Measurements from ENCODE around the gene SEL1L. TPM values are rescaled to one million over a fixed set of nuclear protein-coding genes. Genes with fewer than 3 reads are reported as not detected.

SEL1L gene
- total RNA-seq, 2 experiments from 2014 or later: 58.3 to 185 TPM

- Histone ChIP-seq H3K27ac (ENCODE audit: low read depth, low read length, poor library complexity, severe bottlenecking) (no peak overlapping the region), H3K4me3 (ENCODE audit: low read depth, low read length, poor library complexity, severe bottlenecking) (peak overlapping the region; percentile 49), H3K9me2 (ENCODE audit: insufficient read depth, low read length) (no peaks in the 10 kb centered on the region), H3K79me2 (ENCODE audit: insufficient read depth, low read depth, low read length) (peaks cover 39% of the 10 kb centered on the region), H3K36me3 (ENCODE audit: insufficient read depth, low read length) (peaks cover 15% of the 10 kb centered on the region; the same call in 1 of the 2 replicates), H3K9me3 (ENCODE audit: low read length) (0 out of 2 replicates have a peak, but pooled peaks cover 6% of the 10 kb centered on the region), H2AFZ (ENCODE audit: low read length) (peak overlapping the region; percentile 90), H3K4me1 (ENCODE audit: insufficient read depth, low read length, poor library complexity, severe bottlenecking) (peaks cover 39% of the 10 kb centered on the region), H3K4me2 (ENCODE audit: low read length) (peak overlapping the region; percentile 53), H4K20me1 (ENCODE audit: insufficient read depth, low read length) (peaks cover 17% of the 10 kb centered on the region; the same call in 1 of the 2 replicates)
- CTCF ChIA-PET (ENCODE audit: unreplicated experiment): no interaction called here
- no TSS peak for BruUV-seq (replicated peaks)
- DNase-seq (ENCODE audit: low spot score): no peak
- intact Hi-C loops (cut with micrococcal nuclease; ENCODE audit: unreplicated experiment): loop anchor here (5.0 to 10.0 kb wide), 2 partner anchors 552 to 600 kb away; no protein-coding TSS in a partner anchor
- POLR2A ChIA-PET: interaction anchor here (0.6 to 6.9 kb wide), 4 partner anchors 58 to 604 kb away, joined by 3 to 108 read pairs (median 6); no protein-coding TSS in a partner anchor
- no peak for TF ChIP-seq EZH2phosphoT487 (IDR thresholded peaks at IDR 0.05; ENCODE audit: borderline replicate concordance, low read depth, low read length)
- no peak for TF ChIP-seq CTCF (conservative IDR thresholded peaks at IDR 0.05; ENCODE audit: low read length)
These were observed 939 bp upstream of the SEL1L start for GRCh38 chr14:81534510-81535074.

GRCh38 chr14:81533212-81533535 is 479 bp downstream of the SEL1L start:
- H3K4me2 ChIP-seq (ENCODE audit: low read length): peak overlapping the region; percentile 81
- H3K36me3 ChIP-seq (ENCODE audit: insufficient read depth, low read length): peaks cover 15% of the 10 kb centered on the region; the same call in 1 of the 2 replicates
- POLR2A ChIA-PET: interaction anchor here (0.5 to 6.9 kb wide), 14 partner anchors 11 to 600 kb away, joined by 3 to 108 read pairs (median 4); partner anchors contain the start of gene GTF2A1
- H3K4me1 ChIP-seq (ENCODE audit: insufficient read depth, low read length, poor library complexity, severe bottlenecking): peaks cover 54% of the 10 kb centered on the region
- H3K79me2 ChIP-seq (ENCODE audit: insufficient read depth, low read depth, low read length): peaks cover 54% of the 10 kb centered on the region
- H3K9me2 ChIP-seq (ENCODE audit: insufficient read depth, low read length): no peaks in the 10 kb centered on the region
- H4K20me1 ChIP-seq (ENCODE audit: insufficient read depth, low read length): peaks cover 17% of the 10 kb centered on the region; the same call in 1 of the 2 replicates
- intact Hi-C loops (cut with micrococcal nuclease; ENCODE audit: unreplicated experiment): loop anchor here (1.0 to 10.0 kb wide), 4 partner anchors 62 to 598 kb away; no protein-coding TSS in a partner anchor
- CTCF ChIA-PET (ENCODE audit: unreplicated experiment): interaction anchor here (1.0 kb wide), 1 partner anchor 68 kb away, joined by 3 read pairs; no protein-coding TSS in a partner anchor
- no peak overlapping the region for H2AFZ ChIP-seq (ENCODE audit: low read length)
- TF ChIP-seq EZH2phosphoT487 (IDR thresholded peaks at IDR 0.05; ENCODE audit: borderline replicate concordance, low read depth, low read length) (no peak), CTCF (conservative IDR thresholded peaks at IDR 0.05; ENCODE audit: low read length) (no peak)
- peak overlapping the region; percentile 84 for H3K4me3 ChIP-seq (ENCODE audit: low read depth, low read length, poor library complexity, severe bottlenecking)
- BruUV-seq (replicated peaks): no TSS peak
- H3K27ac ChIP-seq (ENCODE audit: low read depth, low read length, poor library complexity, severe bottlenecking): no peak overlapping the region
- no peak for DNase-seq (ENCODE audit: low spot score)
- 0 out of 2 replicates have a peak, but pooled peaks cover 6% of the 10 kb centered on the region for H3K9me3 ChIP-seq (ENCODE audit: low read length)

GRCh38 chr14:81529391-81529790 is 4.3 kb downstream of the SEL1L start:
- Histone ChIP-seq H3K4me2 (ENCODE audit: low read length) (peak overlapping the region; percentile 81), H3K4me1 (ENCODE audit: insufficient read depth, low read length, poor library complexity, severe bottlenecking) (peaks cover 51% of the 10 kb centered on the region), H3K9me2 (ENCODE audit: insufficient read depth, low read length) (no peaks in the 10 kb centered on the region), H3K9me3 (ENCODE audit: low read length) (no peaks in the 10 kb centered on the region), H3K4me3 (ENCODE audit: low read depth, low read length, poor library complexity, severe bottlenecking) (peak overlapping the region; percentile 37), H4K20me1 (ENCODE audit: insufficient read depth, low read length) (peaks cover 17% of the 10 kb centered on the region; the same call in 1 of the 2 replicates), H3K36me3 (ENCODE audit: insufficient read depth, low read length) (peaks cover 46% of the 10 kb centered on the region), H3K79me2 (ENCODE audit: insufficient read depth, low read depth, low read length) (peaks cover 72% of the 10 kb centered on the region), H3K27ac (ENCODE audit: low read depth, low read length, poor library complexity, severe bottlenecking) (peak overlapping the region; percentile 63), H2AFZ (ENCODE audit: low read length) (no peak overlapping the region)
- DNase-seq (ENCODE audit: low spot score): peak; percentile 60
- TF ChIP-seq CTCF (conservative IDR thresholded peaks at IDR 0.05; ENCODE audit: low read length) (no peak), EZH2phosphoT487 (IDR thresholded peaks at IDR 0.05; ENCODE audit: borderline replicate concordance, low read depth, low read length) (no peak)
- POLR2A ChIA-PET: interaction anchor here (1.0 to 6.9 kb wide), 11 partner anchors 8 to 310 kb away, joined by 3 to 108 read pairs (median 6); partner anchors contain the start of gene GTF2A1
- no TSS peak for BruUV-seq (replicated peaks)
- CTCF ChIA-PET (ENCODE audit: unreplicated experiment): interaction anchor here (2.7 kb wide), 1 partner anchor 57 kb away, joined by 12 read pairs; no protein-coding TSS in a partner anchor
- intact Hi-C loops (cut with micrococcal nuclease; ENCODE audit: unreplicated experiment): loop anchor here (1.0 kb wide), 1 partner anchor 58 kb away; no protein-coding TSS in a partner anchor
